Bronchial smooth muscle cell (primary cell): ENCODE results near the gene LDOC1. TPM values are rescaled to one million over a fixed set of nuclear protein-coding genes. Genes with fewer than 3 reads are reported as not detected.

ENCODE experiments used
- total RNA-seq: library from RNA; depleted of rRNA; stranded (reverse); fragments of >200 nt; gene quantifications from 2 replicates; pipeline ENCODE4 v1.2.1, GENCODE V29; 2014

LDOC1 gene
- 6.8 and 9.9 TPM in 2 replicates for total RNA-seq

GRCh38 chrX:141176586-141177451, at the start of gene LDOC1:
LDOC1 (minus strand) TSS chrX:141177129; CDS start chrX:141177021, 108 bp downstream.

Other genes starting within 250 kb of the LDOC1 start
- gene SPANXB1, start 174.5 kb downstream of the LDOC1 start, total RNA-seq = not detected in 2 replicates
- gene SPANXC, start 65.4 kb upstream of the LDOC1 start, total RNA-seq = not detected in 2 replicates